CD4-positive, CD25-positive, alpha-beta regulatory T cell (primary cell): ENCODE results near the gene FXYD5. TPM values are rescaled to one million over a fixed set of nuclear protein-coding genes. Genes with fewer than 3 reads are reported as not detected.
A peak's percentile ranks its signal among the peaks of the same experiment; 100 is the strongest.

ENCODE experiments used
- ATAC-seq, 2 donors: fragments of 150-1000 bp; cut with Tn5 transposase; one replicate each; pipeline ENCODE4 v1.10.0; 2021; ENCODE audit warnings: low read depth in 2 of 2, moderate number of reproducible peaks in 2 of 2, moderate library complexity in 1 of 2
- DNase-seq, 3 donors: peaks; one replicate each; pipeline versions ENCODE4 v3.0.0 to v3.0.0-alpha.2; 2012 to 2022; ENCODE audit warnings: mixed read lengths in 1 of 3
- H3K27ac ChIP-seq: one replicate; pipeline ENCODE4 v1.7.0; 2013; ENCODE audit warnings: mild to moderate bottlenecking, low read length; ENCODE audit not compliant: insufficient read depth, poor library complexity, severe bottlenecking
- H3K27me3 ChIP-seq: one replicate; pipeline ENCODE4 v1.7.0; 2013; ENCODE audit warnings: low read length; ENCODE audit not compliant: control insufficient read depth, insufficient read depth
- H3K36me3 ChIP-seq: one replicate; pipeline ENCODE4 v1.7.0; 2013; ENCODE audit warnings: mild to moderate bottlenecking, low read length, moderate library complexity; ENCODE audit not compliant: control insufficient read depth, insufficient read depth
- H3K4me1 ChIP-seq: 2 replicates; pipeline ENCODE4 v1.7.0; 2013; ENCODE audit warnings: mild to moderate bottlenecking, low read length; ENCODE audit not compliant: insufficient read depth, control insufficient read depth, poor library complexity, severe bottlenecking
- H3K4me3 ChIP-seq: one replicate; pipeline ENCODE4 v1.7.0; 2013; ENCODE audit warnings: low read depth, mild to moderate bottlenecking, low read length, moderate library complexity
- H3K9me3 ChIP-seq, 2 experiments: 1 replicate in 1 of 2; 2 replicates in 1 of 2; pipeline ENCODE4 v1.7.0; 2013; ENCODE audit warnings: low read length in 2 of 2, mild to moderate bottlenecking in 1 of 2, moderate library complexity in 1 of 2; ENCODE audit not compliant: control insufficient read depth in 2 of 2
- H3K27ac Mint-ChIP-seq, 3 donors: one replicate each; pipeline ENCODE4 v1.8.0; 2020 to 2022; ENCODE audit warnings: mild to moderate bottlenecking in 3 of 3, mixed read lengths in 3 of 3, moderate library complexity in 2 of 3
- H3K27me3 Mint-ChIP-seq: one replicate; pipeline ENCODE4 v1.8.0; 2022; ENCODE audit warnings: mild to moderate bottlenecking, mixed read lengths
- H3K36me3 Mint-ChIP-seq: one replicate; pipeline ENCODE4 v1.8.0; 2020; ENCODE audit warnings: mixed read lengths
- H3K4me1 Mint-ChIP-seq, 4 donors: one replicate each; pipeline ENCODE4 v1.8.0; 2020 to 2022; ENCODE audit warnings: mixed read lengths in 4 of 4, mild to moderate bottlenecking in 1 of 4
- H3K4me3 Mint-ChIP-seq, 4 donors: one replicate each; pipeline ENCODE4 v1.8.0; 2020 to 2022; ENCODE audit warnings: mild to moderate bottlenecking in 4 of 4, mixed read lengths in 4 of 4, moderate library complexity in 3 of 4
- H3K9me3 Mint-ChIP-seq, 7 donors: one replicate each; pipeline ENCODE4 v1.8.0; 2020 to 2022; ENCODE audit warnings: mixed read lengths in 7 of 7, mild to moderate bottlenecking in 3 of 7, moderate library complexity in 2 of 7
- polyA plus RNA-seq, 4 donors: library from polyadenylated mRNA; unstranded; fragments of 300-500 nt; fragmentation: Illumina TruSeq; gene quantifications; one replicate each; pipeline ENCODE4 v1.2.3, GENCODE V29; 2021
- total RNA-seq: library from RNA; stranded (reverse); gene quantifications from one replicate; pipeline ENCODE4 v1.2.3, GENCODE V29; 2022

Gene FXYD5
- total and polyA plus RNA-seq, 5 donors from 2014 or later = 465 to 575 (median 490) TPM

DNA sequence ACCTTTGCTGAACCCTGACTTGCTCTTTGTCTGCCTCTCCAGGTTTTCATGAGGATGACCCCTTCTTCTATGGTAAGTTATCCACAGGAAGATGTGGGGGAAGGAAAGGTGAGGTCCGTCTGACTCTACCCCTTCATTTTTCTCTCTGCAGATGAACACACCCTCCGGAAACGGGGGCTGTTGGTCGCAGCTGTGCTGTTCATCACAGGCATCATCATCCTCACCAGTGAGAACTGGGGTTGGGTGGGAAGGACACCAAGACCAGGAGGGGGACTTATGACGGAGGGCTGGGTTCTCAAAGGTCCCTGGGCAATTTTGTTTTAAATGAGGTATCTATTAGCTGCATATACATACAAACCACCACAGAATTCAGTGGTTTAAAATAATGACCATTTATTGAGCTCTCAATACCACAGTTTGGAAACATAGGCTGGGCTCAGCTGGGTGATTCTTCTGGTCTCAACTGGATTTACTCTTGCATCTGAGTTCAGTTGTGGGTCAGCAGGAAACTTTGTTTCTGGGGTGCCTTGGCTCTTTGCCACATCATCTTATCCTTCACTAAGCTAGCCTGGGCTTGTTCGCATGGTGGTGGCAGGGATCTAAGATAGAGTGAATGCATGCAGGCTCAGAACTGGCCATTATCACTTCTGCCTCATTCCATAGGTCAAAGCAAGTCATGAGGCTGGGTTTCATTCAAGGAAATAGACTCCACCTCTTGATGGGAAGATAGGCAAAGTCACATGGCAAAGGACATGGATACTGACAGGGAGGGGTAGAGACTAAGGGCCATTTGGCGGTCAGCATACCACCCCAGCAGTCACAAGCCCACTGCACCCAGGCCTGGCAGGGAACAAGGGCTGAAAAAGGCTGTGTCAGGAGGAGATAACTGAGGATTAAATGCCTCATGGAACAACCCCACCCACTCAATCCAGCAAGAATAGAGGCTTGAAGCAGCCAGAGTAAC lies 11.8 kb downstream of the FXYD5 start:
- Mint-ChIP-seq H3K36me3 (peaks cover 72% of the 10 kb centered on the region), H3K4me3 (peak overlapping the region; percentile 55 to 82 (median 62)), H3K9me3 (peaks cover 0 to 36% (median 7%) of the 10 kb centered on the region in 7 donors), H3K27me3 (no peaks in the 10 kb centered on the region), H3K27ac (peak overlapping the region; percentile 93 to 97 (median 97)), H3K4me1 (peaks cover 15 to 60% (median 38%) of the 10 kb centered on the region in 4 donors)
- Histone ChIP-seq H3K27ac (peak overlapping the region; percentile 47), H3K9me3 (peaks cover 13 to 29% of the 10 kb centered on the region in 2 experiments), H3K4me3 (peak overlapping the region; percentile 51), H3K36me3 (peaks cover 88% of the 10 kb centered on the region), H3K4me1 (peaks cover 25% of the 10 kb centered on the region), H3K27me3 (no peaks in the 10 kb centered on the region)
- no peak for DNase-seq
- ATAC-seq = no peak

GRCh38 chr19:35167251-35168119 lies 12.9 kb downstream of the FXYD5 start:
- Mint-ChIP-seq H3K36me3 (peaks cover 60% of the 10 kb centered on the region), H3K4me1 (peaks cover 22 to 61% (median 38%) of the 10 kb centered on the region in 4 donors), H3K27ac (peak overlapping the region; percentile 93 to 97 (median 97)), H3K9me3 (peaks cover 0 to 30% (median 2%) of the 10 kb centered on the region in 7 donors), H3K4me3 (peak overlapping the region; percentile 55 to 82 (median 62)), H3K27me3 (no peaks in the 10 kb centered on the region)
- peaks cover 13 to 23% of the 10 kb centered on the region in 2 experiments for H3K9me3 ChIP-seq
- H3K4me3 ChIP-seq = peak overlapping the region; percentile 38
- peak in 1 of 3 donors; percentile 39 for DNase-seq
- H3K27me3 ChIP-seq = no peaks in the 10 kb centered on the region
- peaks cover 35% of the 10 kb centered on the region for H3K4me1 ChIP-seq
- ATAC-seq = peak; percentile 25 to 47
- H3K36me3 ChIP-seq = peaks cover 77% of the 10 kb centered on the region
- H3K27ac ChIP-seq = peak overlapping the region; percentile 47

GRCh38 chr19:35168196-35168595 lies 13.7 kb downstream of the FXYD5 start:
- Mint-ChIP-seq H3K27me3 (no peaks in the 10 kb centered on the region), H3K9me3 (peaks cover 0 to 30% (median 4%) of the 10 kb centered on the region in 7 donors), H3K4me1 (peaks cover 22 to 61% (median 39%) of the 10 kb centered on the region in 4 donors), H3K4me3 (peak overlapping the region in 3 of 4 donors; percentile 8 to 59 (median 27)), H3K27ac (peak overlapping the region; percentile 81 to 97 (median 93)), H3K36me3 (peaks cover 53% of the 10 kb centered on the region)
- no peak overlapping the region for H3K4me3 ChIP-seq
- DNase-seq = no peak
- H3K27me3 ChIP-seq = no peaks in the 10 kb centered on the region
- H3K9me3 ChIP-seq = peaks cover 13 to 20% of the 10 kb centered on the region in 2 experiments
- peaks cover 70% of the 10 kb centered on the region for H3K36me3 ChIP-seq
- peaks cover 38% of the 10 kb centered on the region for H3K4me1 ChIP-seq
- ATAC-seq = no peak
- peak overlapping the region; percentile 47 for H3K27ac ChIP-seq

- peaks cover 58% of the 10 kb centered on the region for H3K36me3 ChIP-seq
- Mint-ChIP-seq H3K36me3 (peaks cover 41% of the 10 kb centered on the region), H3K4me1 (peaks cover 22 to 57% (median 38%) of the 10 kb centered on the region in 4 donors), H3K9me3 (peaks cover 0 to 24% (median 4%) of the 10 kb centered on the region in 7 donors), H3K27me3 (no peaks in the 10 kb centered on the region), H3K4me3 (peak overlapping the region in 2 of 4 donors; percentile 46 to 65), H3K27ac (peak overlapping the region; percentile 91 to 93 (median 93))
- H3K27ac ChIP-seq = peak overlapping the region; percentile 33
- DNase-seq (no peak), ATAC-seq (no peak)
- no peaks in the 10 kb centered on the region for H3K27me3 ChIP-seq
- no peak overlapping the region for H3K4me3 ChIP-seq
- H3K4me1 ChIP-seq = peaks cover 38% of the 10 kb centered on the region
- peaks cover 10 to 15% of the 10 kb centered on the region in 2 experiments for H3K9me3 ChIP-seq
Measured at GRCh38 chr19:35169221-35169995, 14.9 kb downstream of the FXYD5 start.

GRCh38 chr19:35170359-35171061 lies 16.0 kb downstream of the FXYD5 start:
- H3K4me3 ChIP-seq = no peak overlapping the region
- H3K9me3 ChIP-seq = peaks cover 8 to 11% of the 10 kb centered on the region in 2 experiments
- peaks cover 22 to 63% (median 41%) of the 10 kb centered on the region in 4 donors for H3K4me1 Mint-ChIP-seq
- DNase-seq (no peak), ATAC-seq (no peak)
- peak overlapping the region in 1 of 4 donors; percentile 65 for H3K4me3 Mint-ChIP-seq
- H3K27me3 Mint-ChIP-seq = no peaks in the 10 kb centered on the region
- peaks cover 31% of the 10 kb centered on the region for H3K36me3 Mint-ChIP-seq
- H3K27ac Mint-ChIP-seq = peak overlapping the region in 1 of 3 donors; percentile 93
- peaks cover 0 to 15% (median 4%) of the 10 kb centered on the region in 7 donors for H3K9me3 Mint-ChIP-seq
- no peak overlapping the region for H3K27ac ChIP-seq
- peaks cover 47% of the 10 kb centered on the region for H3K36me3 ChIP-seq
- peaks cover 38% of the 10 kb centered on the region for H3K4me1 ChIP-seq
- H3K27me3 ChIP-seq = no peaks in the 10 kb centered on the region

GRCh38 chr19:35171730-35172129 lies 17.2 kb downstream of the FXYD5 start:
- Histone ChIP-seq H3K27me3 (no peaks in the 10 kb centered on the region), H3K27ac (peak overlapping the region; percentile 43), H3K36me3 (peaks cover 34% of the 10 kb centered on the region), H3K4me3 (no peak overlapping the region), H3K4me1 (peaks cover 35% of the 10 kb centered on the region), H3K9me3 (no peaks in the 10 kb centered on the region)
- H3K9me3 Mint-ChIP-seq = peaks cover 0 to 2% (median 0%) of the 10 kb centered on the region in 7 donors
- H3K4me3 Mint-ChIP-seq = peak overlapping the region in 3 of 4 donors; percentile 40 to 44 (median 42)
- H3K36me3 Mint-ChIP-seq = peaks cover 19% of the 10 kb centered on the region
- H3K4me1 Mint-ChIP-seq = peaks cover 22 to 58% (median 39%) of the 10 kb centered on the region in 4 donors
- peak overlapping the region; percentile 20 to 68 (median 63) for H3K27ac Mint-ChIP-seq
- H3K27me3 Mint-ChIP-seq = no peaks in the 10 kb centered on the region
- ATAC-seq (no peak), DNase-seq (peak in 1 of 3 donors; percentile 54)
